Bronchus fibroblast of lung (primary cell): ENCODE data around the gene CCT5. TPM values are rescaled to one million over a fixed set of nuclear protein-coding genes. Genes with fewer than 3 reads are reported as not detected.

ENCODE experiments used
- total RNA-seq: library from RNA; depleted of rRNA; stranded (reverse); fragments of >200 nt; gene quantifications from 2 replicates; pipeline ENCODE4 v1.2.3, GENCODE V29; 2015

CCT5 gene
- 432 and 468 TPM in 2 replicates for total RNA-seq

GRCh38 chr5:10249948-10250805, at the start of gene CCT5:
CCT5 (plus strand) TSS chr5:10250280; CDS start chr5:10250341, 61 bp downstream.

GRCh38 chr5:10307206-10308148, 57.4 kb downstream of the CCT5 start, which contains the start of gene CMBL:
CMBL (minus strand) TSS chr5:10307902; CDS start chr5:10290762, 17,140 bp downstream.

Other genes with a start within 250 kb of the CCT5 start
- gene ATPSCKMT, start 392 bp upstream of the CCT5 start, total RNA-seq: 15.6 and 20.8 TPM in 2 replicates
- 3.4 and 5.9 TPM in 2 replicates for gene CMBL, start 57.6 kb downstream of the CCT5 start, total RNA-seq
- 19.0 and 69.4 TPM in 2 replicates for gene MARCHF6, start 103.4 kb downstream of the CCT5 start, total RNA-seq
- 0.45 and 1.3 TPM in 2 replicates for gene ROPN1L, start 191.6 kb downstream of the CCT5 start, total RNA-seq